H9 (cell line): ENCODE measurements around the gene SOHLH1. TPM values are rescaled to one million over a fixed set of nuclear protein-coding genes. Genes with fewer than 3 reads are reported as not detected.

Experiments
- DNase-seq: peaks from one replicate; pipeline ENCODE4 v3.0.0-alpha.2; 2017
- H2AFZ ChIP-seq: one replicate; pipeline ENCODE4 v1.6.1; 2013; ENCODE audit warnings: mild to moderate bottlenecking, low read length, control low read depth, moderate library complexity
- H2AK5ac ChIP-seq: 2 replicates; pipeline ENCODE4 v1.6.1; 2013; ENCODE audit warnings: low read length, control low read depth, mixed read lengths; ENCODE audit not compliant: insufficient read length
- H2BK120ac ChIP-seq: one replicate; pipeline ENCODE4 v1.6.1; 2013; ENCODE audit warnings: low read depth, mild to moderate bottlenecking, low read length, control low read depth, inconsistent platforms; ENCODE audit not compliant: poor library complexity, severe bottlenecking
- H2BK12ac ChIP-seq: 2 replicates; pipeline ENCODE4 v1.6.1; 2013; ENCODE audit warnings: low read length, control low read depth, mixed read lengths, low read depth; ENCODE audit not compliant: insufficient read length
- H2BK15ac ChIP-seq: 2 replicates; pipeline ENCODE4 v1.6.1; 2013; ENCODE audit warnings: low read depth, low read length, control low read depth
- H2BK20ac ChIP-seq: one replicate; pipeline ENCODE4 v1.6.1; 2013; ENCODE audit warnings: low read depth, mild to moderate bottlenecking, low read length, control low read depth, inconsistent platforms; ENCODE audit not compliant: poor library complexity, severe bottlenecking
- H2BK5ac ChIP-seq: 2 replicates; pipeline ENCODE4 v1.6.1; 2013; ENCODE audit warnings: low read length, control low read depth, mixed read lengths; ENCODE audit not compliant: insufficient read length
- H3K14ac ChIP-seq: 2 replicates; pipeline ENCODE4 v1.6.1; 2013; ENCODE audit warnings: low read length, control low read depth; ENCODE audit not compliant: insufficient read depth
- H3K18ac ChIP-seq: 2 replicates; pipeline ENCODE4 v1.6.1; 2013; ENCODE audit warnings: low read depth, mild to moderate bottlenecking, mixed read lengths, low read length, control low read depth; ENCODE audit not compliant: insufficient read length
- H3K23ac ChIP-seq: 2 replicates; pipeline ENCODE4 v1.6.1; 2013; ENCODE audit warnings: low read length, control low read depth, mixed read lengths, low read depth; ENCODE audit not compliant: insufficient read length
- H3K23me2 ChIP-seq: 2 replicates; pipeline ENCODE4 v1.6.1; 2013; ENCODE audit warnings: low read depth, mild to moderate bottlenecking, mixed read lengths, low read length, control low read depth; ENCODE audit not compliant: insufficient read length, poor library complexity, severe bottlenecking
- H3K27ac ChIP-seq: 2 replicates; pipeline ENCODE4 v1.5.1; 2013; ENCODE audit warnings: low read length, control low read depth, mixed read lengths, low read depth; ENCODE audit not compliant: insufficient read length
- H3K27me3 ChIP-seq: 2 replicates; pipeline ENCODE4 v1.6.1; 2013; ENCODE audit warnings: low read length, control low read depth, inconsistent platforms; ENCODE audit not compliant: insufficient read depth
- H3K4ac ChIP-seq: 2 replicates; pipeline ENCODE4 v1.6.1; 2013; ENCODE audit warnings: low read depth, mild to moderate bottlenecking, control low read depth, inconsistent platforms, low read length, moderate library complexity
- H3K4me1 ChIP-seq: 2 replicates; pipeline ENCODE4 v1.6.1; 2013; ENCODE audit warnings: low read length, control low read depth, inconsistent platforms; ENCODE audit not compliant: insufficient read depth
- H3K4me2 ChIP-seq: 2 replicates; pipeline ENCODE4 v1.6.1; 2013; ENCODE audit warnings: low read length, control low read depth, mixed read lengths; ENCODE audit not compliant: insufficient read length, insufficient read depth
- H3K56ac ChIP-seq: 2 replicates; pipeline ENCODE4 v1.6.1; 2013; ENCODE audit warnings: low read depth, mild to moderate bottlenecking, mixed read lengths, low read length, control low read depth; ENCODE audit not compliant: insufficient read length
- H3K79me1 ChIP-seq: 2 replicates; pipeline ENCODE4 v1.6.1; 2013; ENCODE audit warnings: low read depth, mild to moderate bottlenecking, moderate library complexity, low read length, control low read depth, inconsistent platforms; ENCODE audit not compliant: insufficient read depth, poor library complexity, severe bottlenecking
- H3K79me2 ChIP-seq: 2 replicates; pipeline ENCODE4 v1.6.1; 2013; ENCODE audit warnings: low read length, control low read depth, inconsistent platforms; ENCODE audit not compliant: insufficient read depth
- H3K9ac ChIP-seq: 2 replicates; pipeline ENCODE4 v1.6.1; 2013; ENCODE audit warnings: low read length, control low read depth, mixed read lengths; ENCODE audit not compliant: insufficient read length; ENCODE audit errors: extremely low read depth
- H3K9me3 ChIP-seq: one replicate; pipeline ENCODE4 v1.6.1; 2013; ENCODE audit warnings: low read depth, low read length, inconsistent platforms; ENCODE audit not compliant: control insufficient read depth
- H3T11ph ChIP-seq: one replicate; pipeline ENCODE4 v1.6.1; 2013; ENCODE audit warnings: mild to moderate bottlenecking, low read length, control low read depth, inconsistent platforms
- H4K20me1 ChIP-seq: one replicate; pipeline ENCODE4 v1.6.1; 2013; ENCODE audit not compliant: control insufficient read depth, insufficient read length, insufficient read depth
- H4K5ac ChIP-seq: 2 replicates; pipeline ENCODE4 v1.6.1; 2013; ENCODE audit warnings: low read depth, mild to moderate bottlenecking, mixed read lengths, low read length, control low read depth; ENCODE audit not compliant: insufficient read length
- H4K8ac ChIP-seq: replicated peaks from 2 replicates; pipeline ENCODE4 v1.6.1; 2013; ENCODE audit warnings: low read length, control low read depth, mixed read lengths, low read depth; ENCODE audit not compliant: insufficient read length
- H4K91ac ChIP-seq: 2 replicates; pipeline ENCODE4 v1.6.1; 2013; ENCODE audit warnings: low read depth, mild to moderate bottlenecking, moderate library complexity, mixed read lengths, low read length, control low read depth; ENCODE audit not compliant: insufficient read length
- H3K27ac Mint-ChIP-seq, 3 experiments: 2 replicates in 2 of 3; 3 replicates in 1 of 3; pipeline ENCODE4 v1.8.0; 2020 to 2021; ENCODE audit warnings: mixed read lengths in 3 of 3, mild to moderate bottlenecking in 1 of 3, moderate library complexity in 1 of 3
- H3K27me3 Mint-ChIP-seq: 2 replicates; pipeline ENCODE4 v1.8.0; 2021; ENCODE audit warnings: low read depth, mild to moderate bottlenecking, moderate library complexity, mixed read lengths
- H3K36me3 Mint-ChIP-seq, 3 experiments: 2 replicates in 2 of 3; 3 replicates in 1 of 3; pipeline ENCODE4 v1.8.0; 2020 to 2021; ENCODE audit warnings: low read depth in 3 of 3, mixed read lengths in 3 of 3; ENCODE audit not compliant: insufficient read depth in 1 of 3
- H3K4me1 Mint-ChIP-seq, 2 experiments: 2 replicates each; pipeline ENCODE4 v1.8.0; 2020; ENCODE audit warnings: mixed read lengths in 2 of 2
- H3K4me3 Mint-ChIP-seq, 2 experiments: 2 replicates in 1 of 2; 3 replicates in 1 of 2; pipeline ENCODE4 v1.8.0; 2020 to 2021; ENCODE audit warnings: mild to moderate bottlenecking in 2 of 2, mixed read lengths in 2 of 2, moderate library complexity in 1 of 2
- H3K9me3 Mint-ChIP-seq, 2 experiments: 2 replicates in 1 of 2; 3 replicates in 1 of 2; pipeline ENCODE4 v1.8.0; 2020; ENCODE audit warnings: mild to moderate bottlenecking in 2 of 2, mixed read lengths in 2 of 2, moderate library complexity in 1 of 2
- CTCF ChIP-seq: fragments of 200-600 bp; sonication (generic); conservative IDR thresholded peaks from 3 replicates; pipeline ENCODE4 v1.8.0; 2021; ENCODE audit warnings: antibody characterized with exemption, mild to moderate bottlenecking
- WGBS: extraction: QIAGEN DNeasy Blood & Tissue Kit; methylation state at CpG from one replicate; pipeline ENCODE4 v1.1.7; 2013; ENCODE audit warnings: missing lambda C conversion rate, low lambda C conversion rate, mixed read lengths; ENCODE audit not compliant: insufficient read length; ENCODE audit errors: extremely low coverage; 5-methylcytosine and 5-hydroxymethylcytosine counted together
- total RNA-seq: library from RNA; stranded (reverse); gene quantifications from 2 replicates; pipeline ENCODE4 v1.2.1, GENCODE V29; 2021

The SOHLH1 gene
- total RNA-seq, 1 experiment from 2014 or later, result not detected

DNA sequence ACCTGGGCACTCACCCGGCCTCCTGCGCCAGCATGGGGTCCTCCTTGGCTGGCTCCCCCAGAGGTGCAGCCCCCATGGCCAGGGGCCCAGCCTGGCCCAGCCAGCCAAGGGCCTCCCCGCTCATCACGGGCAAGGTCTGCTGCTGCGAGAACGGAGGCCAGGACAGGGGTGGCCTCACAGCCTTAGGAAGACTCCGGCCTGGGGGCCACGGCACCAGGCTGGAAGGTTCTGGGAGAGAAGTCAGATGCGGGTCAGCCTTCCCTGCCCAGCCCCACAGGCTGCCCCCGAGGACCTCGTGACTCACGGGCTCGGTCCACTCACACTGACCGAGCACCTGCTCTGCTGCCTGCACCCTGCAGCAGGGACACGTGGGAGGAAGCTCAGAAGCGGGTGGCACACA lies 4.2 kb downstream of the SOHLH1 start:
- H3K4me3 Mint-ChIP-seq, result no peak overlapping the region
- Histone ChIP-seq H4K20me1 (no peaks in the 10 kb centered on the region), H3K23ac (no peak overlapping the region), H3K27ac (no peak overlapping the region), H3K18ac (no peak overlapping the region), H3K4ac (no peak overlapping the region), H3K4me2 (no peak overlapping the region), H3K14ac (no peak overlapping the region), H4K8ac (no peak overlapping the region), H3K23me2 (no peaks in the 10 kb centered on the region), H2AK5ac (no peak overlapping the region), H2BK20ac (no peak overlapping the region), H2AFZ (no peak overlapping the region), H4K91ac (no peak overlapping the region), H3K56ac (no peak overlapping the region), H3K79me1 (no peaks in the 10 kb centered on the region), H3T11ph (no peak overlapping the region), H2BK120ac (no peak overlapping the region), H4K5ac (no peak overlapping the region), H2BK12ac (no peak overlapping the region), H2BK15ac (no peak overlapping the region), H3K27me3 (no peaks in the 10 kb centered on the region), H3K79me2 (no peaks in the 10 kb centered on the region), H2BK5ac (no peak overlapping the region), H3K9me3 (no peaks in the 10 kb centered on the region), H3K4me1 (no peaks in the 10 kb centered on the region), H3K9ac (no peak overlapping the region)
- WGBS, result no CpG with 5 or more reads among the region's 16 CpGs
- H3K4me1 Mint-ChIP-seq, result peaks cover 9 to 13% of the 10 kb centered on the region in 2 experiments
- H3K27ac Mint-ChIP-seq, result no peak overlapping the region
- H3K9me3 Mint-ChIP-seq, result no peaks in the 10 kb centered on the region; a peak in 1 of 5 replicates
- H3K36me3 Mint-ChIP-seq, result no peaks in the 10 kb centered on the region; a peak in 1 of 7 replicates
- peaks cover 2% of the 10 kb centered on the region; the same call in 1 of the 2 replicates for H3K27me3 Mint-ChIP-seq
- no peak for TF ChIP-seq CTCF
- DNase-seq, result no peak
